Measurements from ENCODE around the gene HSPB8.

DNA sequence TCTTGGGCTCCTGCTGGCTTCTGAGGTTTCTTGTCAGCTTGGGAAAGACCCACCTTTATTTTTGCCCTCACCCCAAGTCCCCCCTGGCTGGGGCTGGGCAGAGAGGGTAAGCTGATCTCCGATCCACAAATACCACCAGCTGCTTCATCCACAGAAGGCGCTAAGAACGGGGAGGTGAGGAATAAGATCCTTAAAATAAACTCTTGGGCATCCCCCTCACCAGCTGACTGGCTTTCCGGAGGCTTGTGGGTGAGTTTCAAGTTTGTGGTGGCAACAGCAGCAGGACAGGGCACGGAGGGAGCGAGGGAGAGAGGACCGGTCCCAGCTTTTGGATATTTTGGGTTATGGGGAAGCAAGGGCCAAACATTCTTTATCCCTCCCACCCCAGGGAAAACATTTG lies 20.8 kb upstream of the HSPB8 start:
- TF ChIP-seq SP1 (CRISPR knock-in tag; conservative IDR thresholded peaks at IDR 0.05): no peak
- TF ChIP-seq, protein P1, sequence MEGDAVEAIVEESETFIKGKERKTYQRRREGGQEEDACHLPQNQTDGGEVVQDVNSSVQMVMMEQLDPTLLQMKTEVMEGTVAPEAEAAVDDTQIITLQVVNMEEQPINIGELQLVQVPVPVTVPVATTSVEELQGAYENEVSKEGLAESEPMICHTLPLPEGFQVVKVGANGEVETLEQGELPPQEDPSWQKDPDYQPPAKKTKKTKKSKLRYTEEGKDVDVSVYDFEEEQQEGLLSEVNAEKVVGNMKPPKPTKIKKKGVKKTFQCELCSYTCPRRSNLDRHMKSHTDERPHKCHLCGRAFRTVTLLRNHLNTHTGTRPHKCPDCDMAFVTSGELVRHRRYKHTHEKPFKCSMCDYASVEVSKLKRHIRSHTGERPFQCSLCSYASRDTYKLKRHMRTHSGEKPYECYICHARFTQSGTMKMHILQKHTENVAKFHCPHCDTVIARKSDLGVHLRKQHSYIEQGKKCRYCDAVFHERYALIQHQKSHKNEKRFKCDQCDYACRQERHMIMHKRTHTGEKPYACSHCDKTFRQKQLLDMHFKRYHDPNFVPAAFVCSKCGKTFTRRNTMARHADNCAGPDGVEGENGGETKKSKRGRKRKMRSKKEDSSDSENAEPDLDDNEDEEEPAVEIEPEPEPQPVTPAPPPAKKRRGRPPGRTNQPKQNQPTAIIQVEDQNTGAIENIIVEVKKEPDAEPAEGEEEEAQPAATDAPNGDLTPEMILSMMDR (IDR thresholded peaks at IDR 0.05): no peak
- TF ChIP-seq, protein P2, sequence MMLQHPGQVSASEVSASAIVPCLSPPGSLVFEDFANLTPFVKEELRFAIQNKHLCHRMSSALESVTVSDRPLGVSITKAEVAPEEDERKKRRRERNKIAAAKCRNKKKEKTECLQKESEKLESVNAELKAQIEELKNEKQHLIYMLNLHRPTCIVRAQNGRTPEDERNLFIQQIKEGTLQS (CRISPR knock-in tag; conservative IDR thresholded peaks at IDR 0.05): no peak

All from WTC11 (cell line).